ENCODE data around the gene TMUB2. TPM values are rescaled to one million over a fixed set of nuclear protein-coding genes. Genes with fewer than 3 reads are reported as not detected.
"Not testable (repeated sequence)": the region's sequence is repeated elsewhere in the genome, so short reads cannot be mapped to it uniquely, and the experiment has no call there.

TMUB2 gene
- total and polyA plus RNA-seq, 10 donors, result 26.8 to 59.0 (median 43.6) TPM

GRCh38 chr17:44146375-44147346 lies 40.1 kb upstream of the TMUB2 start:
- Histone ChIP-seq H3K27me3 (replicated peaks in 1 of 7) (no peaks in the 10 kb centered on the region), H3K9me3 (no peaks in the 10 kb centered on the region)

GRCh38 chr17:44147812-44148211 lies 39.0 kb upstream of the TMUB2 start:
- TF ChIP-seq POLR2AphosphoS5 (IDR thresholded peaks at IDR 0.05), result no peak
- TF ChIP-seq CTCF (IDR thresholded peaks at IDR 0.05 in 8 of 11, conservative IDR thresholded peaks at IDR 0.05 in 3 of 11), result no peak
- no peak for TF ChIP-seq POLR2A (IDR thresholded peaks at IDR 0.05)
- Histone ChIP-seq H3K36me3 (peaks cover 0 to 31% (median 0%) of the 10 kb centered on the region in 6 donors), H3K9me3 (no peaks in the 10 kb centered on the region), H3K4me3 (no peak overlapping the region), H3K27ac (no peak overlapping the region), H3K4me1 (peaks cover 0 to 13% (median 1%) of the 10 kb centered on the region in 6 donors), H3K27me3 (replicated peaks in 1 of 7) (no peaks in the 10 kb centered on the region)
- WGBS, 5 donors, result 82 to 98% (median 96%) methylated on average over 3 to 4 of the region's 4 CpGs
- no peak for DNase-seq
- intact Hi-C loops (cut with DNase I; ENCODE audit: low total_unique reads), result no loop called here

More at GRCh38 chr17:44146375-44147346, 40.1 kb upstream of the TMUB2 start:
- Histone ChIP-seq H3K27ac (peak overlapping the region in 1 of 8 donors; percentile 68), H3K4me1 (peaks cover 3 to 25% (median 11%) of the 10 kb centered on the region in 6 donors), H3K4me3 (no peak overlapping the region), H3K36me3 (peaks cover 0 to 27% (median 0%) of the 10 kb centered on the region in 6 donors)
- intact Hi-C loops (cut with DNase I; ENCODE audit: low total_unique reads), result no loop called here
- no peak for DNase-seq
- TF ChIP-seq POLR2A (IDR thresholded peaks at IDR 0.05) (no peak), POLR2AphosphoS5 (IDR thresholded peaks at IDR 0.05) (no peak), CTCF (IDR thresholded peaks at IDR 0.05 in 8 of 11, conservative IDR thresholded peaks at IDR 0.05 in 3 of 11) (no peak)
- WGBS, 5 donors, result 54 to 72% (median 68%) methylated on average over 2 of the region's 2 CpGs

- H3K9me3 ChIP-seq; H3K4me1 ChIP-seq; H3K4me3 ChIP-seq; H3K27me3 ChIP-seq (replicated peaks in 1 of 7); intact Hi-C loops (cut with DNase I; ENCODE audit: low total_unique reads); DNase-seq: not testable (repeated sequence)
- Histone ChIP-seq H3K27ac (peak overlapping the region in 2 of 8 donors; percentile 17 to 52), H3K36me3 (peaks cover 0 to 40% (median 0%) of the 10 kb centered on the region in 6 donors)
- 63 to 92% (median 82%) methylated on average over 3 of the region's 3 CpGs for WGBS, 5 donors
Observed at GRCh38 chr17:44149066-44149465, 37.7 kb upstream of the TMUB2 start.

GRCh38 chr17:44149750-44150329 lies 36.9 kb upstream of the TMUB2 start:
- TF ChIP-seq POLR2AphosphoS5 (IDR thresholded peaks at IDR 0.05) (no peak), CTCF (IDR thresholded peaks at IDR 0.05 in 8 of 11, conservative IDR thresholded peaks at IDR 0.05 in 3 of 11) (no peak), POLR2A (IDR thresholded peaks at IDR 0.05) (no peak)
- WGBS, 5 donors, result 93 to 100% (median 97%) methylated on average over 4 of the region's 4 CpGs
- peaks cover 0 to 10% (median 0%) of the 10 kb centered on the region in 6 donors for H3K4me1 ChIP-seq
- peak overlapping the region in 1 of 8 donors; percentile 52 for H3K27ac ChIP-seq
- DNase-seq, result no peak
- peaks cover 0 to 47% (median 0%) of the 10 kb centered on the region in 6 donors for H3K36me3 ChIP-seq
- H3K9me3 ChIP-seq, result no peaks in the 10 kb centered on the region
- no peaks in the 10 kb centered on the region for H3K27me3 ChIP-seq (replicated peaks in 1 of 7)
- H3K4me3 ChIP-seq, result no peak overlapping the region
- intact Hi-C loops (cut with DNase I; ENCODE audit: low total_unique reads), result no loop called here

All from spleen (tissue), 11 donors.